Parathyroid adenoma (tissue), 2 donors: ENCODE data around the gene TWIST2.

Experiments
- H2AFZ ChIP-seq: fragments of 300-600 bp; sonication (generic); one replicate; pipeline ENCODE4 v1.7.0; 2017; ENCODE audit warnings: antibody characterized with exemption, mild to moderate bottlenecking
- H3K27ac ChIP-seq: fragments of 300-600 bp; sonication (generic); one replicate; pipeline ENCODE4 v1.7.0; 2017
- H3K27me3 ChIP-seq: fragments of 300-600 bp; sonication (generic); one replicate; pipeline ENCODE4 v1.7.0; 2017; ENCODE audit warnings: low read length; ENCODE audit not compliant: control insufficient read depth, insufficient read depth
- H3K36me3 ChIP-seq: fragments of 300-600 bp; sonication (generic); one replicate; pipeline ENCODE4 v1.7.0; 2017; ENCODE audit warnings: low read length; ENCODE audit not compliant: control insufficient read depth, insufficient read depth
- H3K4me1 ChIP-seq: fragments of 300-600 bp; sonication (generic); one replicate; pipeline ENCODE4 v1.7.0; 2017; ENCODE audit warnings: control low read depth
- H3K4me2 ChIP-seq: fragments of 300-600 bp; sonication (generic); one replicate; pipeline ENCODE4 v1.7.0; 2017; ENCODE audit warnings: low read length
- H3K4me3 ChIP-seq: fragments of 300-600 bp; sonication (generic); one replicate; pipeline ENCODE4 v1.7.0; 2017; ENCODE audit warnings: low read depth, low read length
- H3K79me2 ChIP-seq: fragments of 300-600 bp; sonication (generic); one replicate; pipeline ENCODE4 v1.7.0; 2017; ENCODE audit warnings: control low read depth
- H3K9ac ChIP-seq: fragments of 300-600 bp; sonication (generic); one replicate; pipeline ENCODE4 v1.7.0; 2017; ENCODE audit warnings: mild to moderate bottlenecking
- H3K9me3 ChIP-seq: fragments of 300-600 bp; sonication (generic); one replicate; pipeline ENCODE4 v1.7.0; 2017; ENCODE audit warnings: low read length; ENCODE audit not compliant: control insufficient read depth
- CTCF ChIP-seq: fragments of 300-600 bp; sonication (generic); IDR thresholded peaks from one replicate; pipeline ENCODE4 v1.7.0; 2017; ENCODE audit warnings: antibody characterized with exemption, mild to moderate bottlenecking
- donor health status: primary hyperparathyroidism.

The TWIST2 gene

GRCh38 chr2:238846628-238847418 is 1.1 kb upstream of the TWIST2 start:
- Histone ChIP-seq H3K36me3 (no peaks in the 10 kb centered on the region), H3K9ac (no peak overlapping the region), H3K27me3 (peaks cover 4% of the 10 kb centered on the region), H3K27ac (no peak overlapping the region), H3K4me1 (no peaks in the 10 kb centered on the region), H3K4me2 (peak overlapping the region; percentile 88), H3K9me3 (no peaks in the 10 kb centered on the region), H3K79me2 (no peaks in the 10 kb centered on the region), H2AFZ (no peak overlapping the region), H3K4me3 (peak overlapping the region; percentile 56)
- no peak for TF ChIP-seq CTCF

- H3K9ac ChIP-seq = no peak overlapping the region
- H3K27ac ChIP-seq = no peak overlapping the region
- no peaks in the 10 kb centered on the region for H3K79me2 ChIP-seq
- peak overlapping the region; percentile 88 for H3K4me2 ChIP-seq
- H2AFZ ChIP-seq = peak overlapping the region; percentile 50
- H3K4me3 ChIP-seq = peak overlapping the region; percentile 56
- peaks cover 4% of the 10 kb centered on the region for H3K27me3 ChIP-seq
- no peaks in the 10 kb centered on the region for H3K36me3 ChIP-seq
- TF ChIP-seq CTCF = no peak
- H3K9me3 ChIP-seq = no peaks in the 10 kb centered on the region
- no peaks in the 10 kb centered on the region for H3K4me1 ChIP-seq
Measured at GRCh38 chr2:238847419-238847801, 475 bp upstream of the TWIST2 start.

GRCh38 chr2:238848691-238848975 is 748 bp downstream of the TWIST2 start:
- Histone ChIP-seq H3K79me2 (no peaks in the 10 kb centered on the region), H3K27ac (no peak overlapping the region), H3K9ac (no peak overlapping the region), H3K27me3 (peaks cover 4% of the 10 kb centered on the region), H2AFZ (no peak overlapping the region), H3K4me1 (no peaks in the 10 kb centered on the region), H3K4me3 (no peak overlapping the region), H3K9me3 (no peaks in the 10 kb centered on the region), H3K4me2 (peak overlapping the region; percentile 88), H3K36me3 (no peaks in the 10 kb centered on the region)
- no peak for TF ChIP-seq CTCF

GRCh38 chr2:238848976-238849853 is 1.3 kb downstream of the TWIST2 start:
- Histone ChIP-seq H3K36me3 (no peaks in the 10 kb centered on the region), H3K9me3 (no peaks in the 10 kb centered on the region), H3K27ac (no peak overlapping the region), H3K9ac (no peak overlapping the region), H3K4me1 (no peaks in the 10 kb centered on the region), H2AFZ (no peak overlapping the region), H3K4me3 (no peak overlapping the region), H3K79me2 (no peaks in the 10 kb centered on the region), H3K4me2 (peak overlapping the region; percentile 7), H3K27me3 (peaks cover 4% of the 10 kb centered on the region)
- TF ChIP-seq CTCF = no peak
